HG03159 (cell line): ENCODE results near the gene LDLRAD4.
"Not testable (repeated sequence)": the region's sequence is repeated elsewhere in the genome, so short reads cannot be mapped to it uniquely, and the experiment has no call there.

Experiments used
- ATAC-seq: cut with Tn5 transposase; IDR thresholded peaks from one replicate; pipeline ENCODE4 v1.9.1; 2021; ENCODE audit warnings: mild to moderate bottlenecking, moderate library complexity; ENCODE audit not compliant: unreplicated experiment

The LDLRAD4 gene

DNA sequence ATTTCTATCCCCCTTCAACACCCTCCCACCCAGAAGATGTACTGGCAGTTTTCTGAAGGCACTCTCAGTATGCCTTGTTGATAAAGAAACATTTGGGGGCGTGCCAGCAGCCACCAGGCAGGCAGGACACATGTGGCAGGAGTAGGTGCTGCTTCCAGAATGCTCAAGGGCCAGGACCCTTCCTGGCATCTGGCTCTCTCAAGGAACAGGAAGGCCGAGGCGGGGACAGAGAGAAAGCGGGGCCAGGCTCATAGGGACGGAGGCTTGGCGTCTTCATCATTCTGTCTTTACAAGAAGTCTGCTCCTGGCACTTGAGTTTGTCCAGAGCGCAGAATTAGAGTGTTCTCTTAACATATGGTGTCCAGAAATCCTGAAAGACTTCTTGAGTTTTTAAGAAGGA is 386.2 kb downstream of the LDLRAD4 start:
- no peak for ATAC-seq

DNA sequence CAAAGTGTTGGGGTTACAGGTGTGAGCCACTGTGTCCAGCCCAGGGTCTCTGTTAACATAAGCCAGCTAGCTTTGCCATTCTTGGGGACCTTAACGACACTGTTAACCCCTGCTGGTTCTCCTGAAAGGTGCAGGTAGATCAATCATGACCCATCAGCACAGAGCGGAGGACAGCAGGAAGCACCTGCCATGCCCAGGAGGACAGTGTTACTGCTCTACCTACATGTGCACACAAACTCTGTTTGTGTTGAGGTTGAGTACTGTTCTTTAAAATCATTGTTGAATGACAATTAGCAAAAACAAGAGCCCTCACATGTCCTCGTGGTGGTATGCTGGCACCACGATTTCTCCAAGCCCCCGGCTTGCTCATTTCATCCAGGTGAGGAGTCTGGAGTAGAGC is 386.9 kb downstream of the LDLRAD4 start:
- no peak for ATAC-seq

DNA sequence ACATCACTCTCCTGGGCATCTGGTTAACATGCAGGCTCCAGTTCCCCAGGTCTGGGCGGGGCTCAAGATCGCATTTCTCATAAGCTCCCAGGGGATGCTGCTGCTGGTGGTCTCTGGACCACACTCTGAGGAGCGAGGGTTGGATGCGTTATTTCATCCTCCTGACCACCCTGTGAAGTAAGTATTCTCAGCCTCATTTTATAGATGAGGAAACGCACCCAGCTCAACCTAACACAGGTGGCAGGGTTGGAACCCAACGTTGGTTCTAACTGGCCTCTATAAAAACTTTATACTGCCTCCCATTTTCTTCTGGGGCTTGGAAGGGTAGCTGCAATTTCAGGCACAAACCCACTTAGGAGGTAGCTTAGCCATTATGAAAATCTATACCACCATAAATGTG is 387.3 kb downstream of the LDLRAD4 start:
- no peak for ATAC-seq

DNA sequence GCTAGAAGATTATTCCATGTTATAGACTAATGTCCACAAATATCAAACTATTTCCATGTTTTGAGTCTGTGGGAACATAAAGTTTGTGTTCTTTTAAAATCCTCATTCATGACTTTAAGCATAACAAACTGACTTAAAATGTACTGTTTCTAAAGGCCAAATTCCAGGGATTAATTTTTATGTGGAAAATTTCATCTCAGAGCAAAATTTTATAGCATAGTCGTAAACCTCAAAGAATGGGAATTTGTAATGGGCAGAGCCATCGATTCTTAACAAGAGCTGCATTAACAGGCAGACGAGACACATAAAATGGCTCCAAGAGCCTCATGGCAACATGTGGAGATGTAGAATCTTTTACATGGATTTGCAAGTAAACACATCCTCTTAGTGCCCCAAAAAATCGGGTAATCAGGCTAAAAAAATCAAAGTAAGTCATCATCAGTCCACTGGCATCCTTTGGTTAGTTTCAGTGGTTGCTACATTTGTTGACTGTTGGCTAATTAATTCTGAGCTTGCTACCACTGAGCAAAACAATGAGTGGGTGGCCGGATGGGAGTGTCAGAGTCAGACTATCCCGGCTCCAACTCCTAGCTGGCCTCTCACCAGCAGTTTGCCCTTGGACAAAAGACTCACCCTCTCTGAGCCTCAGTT is 388.2 kb downstream of the LDLRAD4 start:
- no peak for ATAC-seq

DNA sequence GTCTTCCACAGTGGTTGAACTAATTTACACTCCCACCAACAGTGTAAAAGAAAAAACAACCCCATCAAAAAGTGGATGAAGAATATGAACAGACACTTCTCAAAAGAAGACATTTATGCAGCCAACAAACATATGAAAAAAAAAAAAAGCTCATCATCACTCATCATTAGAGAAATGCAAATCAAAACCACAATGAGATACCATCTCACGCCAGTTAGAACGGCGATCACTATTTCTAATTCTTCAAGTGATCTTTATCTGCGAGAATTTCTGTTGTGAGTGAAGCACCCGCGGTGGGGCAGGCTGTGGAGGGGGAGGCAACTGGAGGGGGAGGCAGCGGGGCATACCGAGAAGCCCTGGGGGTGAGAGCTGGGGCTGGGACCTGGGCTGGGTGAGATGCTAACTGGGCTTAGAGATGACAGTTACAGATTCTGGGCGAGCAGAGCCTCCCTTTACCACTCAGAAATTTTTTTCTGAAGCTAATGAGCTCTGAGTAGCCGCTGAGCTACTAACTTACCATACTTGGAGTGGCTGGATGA is 389.5 kb downstream of the LDLRAD4 start:
- not testable (repeated sequence) for ATAC-seq

DNA sequence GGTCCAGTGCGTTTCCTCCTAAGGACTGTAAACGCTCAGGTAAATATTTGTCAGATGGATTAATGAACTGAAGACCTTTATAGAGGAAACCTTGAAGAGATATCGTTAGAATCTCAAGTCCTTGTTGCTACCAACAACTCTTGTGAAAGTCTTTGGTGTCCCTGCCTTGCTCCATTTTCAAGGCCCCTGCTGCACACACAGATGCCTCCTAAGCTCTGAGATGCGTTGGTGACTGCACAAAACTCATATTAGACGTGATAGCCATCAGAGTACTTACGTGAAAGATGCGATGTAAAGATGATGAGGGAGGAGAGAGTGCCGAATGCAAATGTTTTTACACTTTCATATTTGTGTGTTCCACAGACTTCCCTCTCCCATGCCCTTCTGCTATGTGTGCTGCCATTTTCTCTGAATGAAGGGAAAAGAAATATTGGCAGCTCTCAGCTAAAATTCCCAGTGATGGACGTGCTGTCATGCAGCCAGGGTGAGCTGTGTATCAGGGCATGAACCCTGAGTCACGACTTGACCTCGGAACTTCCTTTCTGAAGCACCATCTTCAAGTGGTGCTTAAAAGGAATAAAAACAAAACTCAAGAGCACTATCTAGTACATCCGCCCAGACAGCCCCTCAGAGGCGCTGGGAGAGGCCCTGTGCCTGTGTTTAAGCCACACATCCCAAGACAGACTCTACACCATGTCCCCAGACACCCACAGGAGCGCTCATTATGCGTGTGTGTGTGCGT is 390.4 kb downstream of the LDLRAD4 start:
- ATAC-seq: no peak

DNA sequence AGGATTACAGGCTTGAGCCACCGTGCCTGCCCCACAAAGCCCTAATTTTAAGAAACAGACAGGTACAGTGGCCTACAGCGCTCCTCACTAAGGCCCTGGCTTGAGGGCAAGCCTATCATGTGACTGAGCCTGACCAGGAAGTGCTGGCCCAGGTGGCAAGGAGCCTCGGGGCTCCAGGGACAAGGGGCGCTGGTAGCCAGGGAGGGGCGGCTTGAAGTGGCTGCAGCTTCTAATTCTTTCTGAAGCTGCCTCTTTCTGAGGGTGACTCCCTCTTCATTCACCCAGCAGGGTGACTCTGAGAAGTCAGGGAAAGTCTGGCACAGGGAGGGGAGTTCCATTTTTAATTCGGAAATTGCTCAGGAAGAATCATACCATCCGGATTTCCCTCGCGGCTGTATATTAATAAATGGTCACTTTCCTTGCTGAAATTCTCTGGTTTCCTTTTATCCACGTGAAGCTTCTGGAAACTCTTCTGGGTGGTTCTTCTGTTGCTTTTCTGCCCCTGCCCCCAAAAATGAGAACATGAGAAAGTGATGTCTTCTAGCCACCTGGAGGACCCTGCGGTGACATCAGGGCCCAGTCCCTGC is 392.1 kb downstream of the LDLRAD4 start:
- no peak for ATAC-seq

DNA sequence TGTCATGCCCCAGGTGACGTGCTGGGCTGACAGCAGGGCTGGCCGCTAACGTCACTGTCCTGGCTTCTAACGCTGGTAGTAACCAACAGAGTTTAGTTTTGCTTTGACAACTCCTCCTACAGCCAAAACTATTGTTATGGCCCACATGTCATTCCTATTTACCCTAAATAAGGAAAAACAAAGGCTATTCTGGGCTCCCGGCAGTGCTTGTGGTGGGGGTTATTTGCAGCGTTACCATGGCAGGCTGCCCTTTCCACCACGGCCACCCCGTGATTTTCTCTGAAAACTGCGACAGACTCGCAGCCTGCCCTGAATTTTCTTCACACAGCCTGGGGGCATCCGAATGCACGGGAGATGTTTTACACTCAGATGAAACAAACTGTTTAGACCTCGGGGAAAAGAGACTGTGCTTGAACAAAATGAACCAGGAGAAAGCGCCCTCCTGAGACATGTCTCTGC is 392.6 kb downstream of the LDLRAD4 start:
- peak; percentile 35 for ATAC-seq

DNA sequence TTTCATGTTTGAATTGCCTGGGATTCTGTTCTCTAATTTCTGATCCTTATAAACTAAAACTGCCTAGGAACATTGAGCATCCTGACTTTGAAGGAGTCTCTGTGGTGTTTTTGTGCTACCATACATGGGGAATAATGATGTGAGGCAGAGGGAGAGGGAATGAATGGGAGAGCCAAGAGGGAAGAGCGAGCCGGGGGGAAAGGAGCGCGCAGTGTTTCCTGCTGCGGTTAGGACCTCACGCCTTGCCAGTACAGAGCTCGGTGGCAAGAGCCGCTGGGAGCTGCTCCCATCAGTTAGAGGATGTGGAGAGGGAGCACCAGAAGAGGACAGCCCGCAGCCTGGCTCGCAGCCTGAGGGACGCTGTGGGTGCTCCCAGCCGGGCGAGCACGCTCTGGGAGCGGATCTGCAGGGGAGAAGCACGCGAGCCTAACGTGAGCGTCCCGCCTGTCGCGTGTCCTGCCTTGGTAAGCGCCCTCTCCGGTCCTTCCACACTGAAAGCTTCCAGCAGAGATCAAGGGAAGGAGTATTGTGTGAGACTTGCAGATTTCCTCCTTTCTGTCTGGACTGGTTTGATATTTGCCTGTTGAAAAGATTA is 393.1 kb downstream of the LDLRAD4 start:
- ATAC-seq: no peak

DNA sequence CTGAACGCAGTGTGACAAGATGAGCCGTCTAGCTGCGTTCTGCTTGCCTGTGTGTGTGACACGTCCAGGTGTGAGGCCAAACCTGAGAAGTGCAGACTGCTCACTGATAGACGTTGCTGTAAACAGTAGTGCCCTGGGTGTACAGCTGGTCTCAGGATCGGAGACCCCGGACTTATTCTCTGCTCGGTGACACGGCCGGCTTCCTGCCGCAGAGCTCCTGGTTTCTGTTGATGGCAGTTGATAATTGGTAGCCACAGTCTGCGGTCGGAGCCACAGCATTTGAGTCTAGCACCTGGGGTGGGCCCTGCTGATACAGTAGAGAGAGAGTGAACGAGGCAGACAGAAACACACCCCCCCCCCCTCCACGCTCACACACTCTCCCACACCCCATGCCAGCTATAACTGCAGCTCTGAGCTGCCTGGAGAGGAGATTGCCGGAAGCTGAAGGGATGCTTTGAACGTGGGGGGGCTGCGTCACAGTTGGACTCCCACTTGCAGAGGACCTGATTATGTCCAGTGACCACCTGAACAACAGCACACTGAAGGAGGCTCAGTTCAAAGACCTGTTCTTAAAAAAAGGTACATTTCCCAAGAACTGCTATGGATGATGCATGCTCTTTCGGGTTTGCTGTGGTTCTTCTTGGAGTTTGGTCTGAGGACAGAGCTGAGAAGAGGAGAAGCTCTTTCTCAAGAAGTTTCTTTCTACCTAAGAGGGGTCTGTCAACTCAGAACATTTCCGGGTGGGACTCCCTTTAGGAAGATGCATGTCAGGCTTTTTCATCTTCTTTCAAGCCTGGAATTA is 393.8 kb downstream of the LDLRAD4 start:
- ATAC-seq: peak; percentile 57

DNA sequence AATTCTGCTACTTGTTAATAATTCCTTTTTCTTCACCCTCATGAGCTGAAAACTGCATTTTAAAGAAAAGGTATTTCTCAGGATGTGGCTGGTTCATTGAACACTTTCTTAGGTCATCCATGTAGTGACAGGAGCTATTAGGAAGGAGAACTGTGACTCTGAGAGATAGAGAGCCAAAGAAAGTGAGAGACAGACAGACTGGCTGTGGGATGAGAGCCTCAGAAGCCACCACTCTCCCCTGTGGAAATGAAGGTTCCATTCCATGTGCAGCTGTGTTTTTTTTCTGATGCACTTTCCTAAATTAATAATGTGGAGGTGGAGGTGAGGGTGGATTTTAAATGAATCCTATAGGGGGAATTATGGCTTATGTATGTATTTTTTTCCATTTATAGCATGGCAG is 394.5 kb downstream of the LDLRAD4 start:
- ATAC-seq: no peak

DNA sequence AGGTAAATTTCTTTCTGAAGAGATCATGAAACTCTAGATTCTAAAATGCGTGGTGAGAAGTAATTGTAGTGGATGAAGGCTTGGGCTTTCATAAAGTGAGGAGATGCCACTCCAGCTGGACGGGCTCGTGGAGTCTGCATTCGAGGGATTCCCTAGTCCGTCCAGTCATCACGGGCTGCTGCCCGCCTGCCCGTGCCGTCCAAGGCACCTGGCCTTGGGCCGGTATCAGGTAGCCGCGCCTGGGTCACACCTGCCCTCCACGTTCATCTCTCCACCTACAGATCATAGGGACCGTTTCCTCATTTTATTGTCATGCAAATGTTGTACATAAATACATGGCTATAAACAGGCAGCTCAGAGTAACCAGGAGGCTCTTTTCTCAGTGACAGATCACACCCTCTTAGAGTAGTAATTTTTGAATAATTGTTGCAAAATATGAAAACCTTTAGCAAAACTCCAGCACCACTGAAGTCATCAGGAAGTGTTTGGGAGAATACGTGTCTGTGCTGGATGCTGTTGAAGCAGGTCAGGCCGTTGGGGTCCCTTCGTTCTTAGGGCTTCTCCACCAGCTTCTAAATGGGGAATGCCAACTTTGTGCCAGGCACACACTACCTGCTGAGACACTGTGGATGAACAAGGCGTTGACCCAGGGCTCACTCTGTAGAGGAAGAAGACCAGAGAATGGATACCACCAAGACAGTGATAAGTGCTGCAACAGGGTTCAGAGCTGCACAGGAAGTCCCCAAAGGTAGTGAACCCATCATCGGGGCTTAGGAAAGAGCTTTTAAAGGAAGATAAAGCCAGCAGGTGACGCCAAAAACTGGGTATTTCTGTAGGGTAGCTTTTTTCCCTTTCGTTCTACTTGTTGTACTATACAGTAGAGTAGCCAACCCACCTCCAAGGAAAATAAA is 395.3 kb downstream of the LDLRAD4 start:
- no peak for ATAC-seq

DNA sequence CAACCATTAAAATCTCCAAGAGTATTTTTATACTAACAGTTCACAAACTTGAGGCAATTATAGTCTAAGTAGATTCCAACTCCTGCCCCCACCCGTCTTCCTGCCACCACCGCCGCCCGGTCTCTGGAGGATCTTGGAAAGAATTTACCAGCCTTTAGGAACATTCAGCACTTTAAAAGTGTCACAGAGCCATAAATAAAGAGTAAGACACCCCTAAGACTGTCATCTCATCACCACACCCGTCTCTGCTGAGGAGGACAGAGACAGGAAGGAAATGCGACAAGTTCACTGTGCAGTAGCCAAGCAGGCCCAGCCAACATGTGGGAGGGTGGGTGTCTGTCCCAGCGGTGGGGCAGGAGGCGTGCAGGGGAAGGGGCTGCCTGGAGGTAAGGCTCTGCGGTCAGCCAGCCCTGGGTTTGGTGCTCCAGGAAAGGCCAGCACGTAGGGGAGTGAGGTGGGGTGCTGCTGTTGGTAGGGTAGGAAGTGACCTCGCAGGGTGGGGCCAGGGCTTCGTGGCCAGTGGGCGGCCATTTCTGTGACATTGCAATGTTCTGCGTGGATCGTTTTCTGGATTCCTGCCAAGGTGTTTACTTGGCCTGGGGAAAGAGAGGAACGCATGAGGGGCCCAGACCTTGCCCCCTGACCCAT is 396.2 kb downstream of the LDLRAD4 start:
- ATAC-seq: no peak

DNA sequence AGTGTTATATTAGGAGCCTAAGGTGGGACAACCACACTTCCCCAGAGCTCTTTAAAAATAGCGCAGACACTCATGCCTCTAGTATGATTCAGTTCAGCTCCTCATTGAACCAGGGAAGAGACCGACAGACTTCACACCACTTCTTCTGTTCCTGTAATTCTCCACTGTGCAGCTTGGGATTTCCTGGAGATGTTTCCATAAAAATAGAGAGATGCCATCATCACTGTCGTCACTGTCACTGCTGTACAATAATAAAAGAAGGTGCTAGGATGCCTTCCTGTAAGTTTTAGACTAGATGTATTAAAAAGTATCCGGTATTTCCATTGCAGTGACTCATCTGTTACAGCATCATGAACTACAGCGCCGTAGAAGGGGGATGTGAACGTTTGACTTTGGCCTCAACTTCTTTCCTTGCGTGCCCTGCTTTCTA is 396.9 kb downstream of the LDLRAD4 start:
- ATAC-seq: no peak

DNA sequence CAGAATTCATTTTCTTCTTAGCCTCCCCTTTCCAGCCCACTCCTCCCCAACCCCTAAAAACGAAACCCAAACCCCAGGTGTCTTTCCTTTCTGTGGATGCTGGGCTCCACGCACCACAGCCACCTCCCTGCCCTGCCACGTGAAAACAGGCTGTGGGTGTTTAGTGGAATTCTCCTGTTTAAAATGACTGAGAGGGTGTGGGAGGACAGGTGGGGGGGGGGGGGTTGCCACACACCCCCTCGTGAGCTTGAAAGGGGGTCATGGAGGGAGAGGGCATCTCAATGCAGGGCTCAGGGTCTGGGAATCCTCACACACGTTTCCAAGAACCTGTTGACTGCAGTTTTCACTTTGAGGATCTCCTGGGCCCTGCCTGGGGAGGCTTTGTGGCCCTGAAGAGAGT is 397.5 kb downstream of the LDLRAD4 start:
- no peak for ATAC-seq

DNA sequence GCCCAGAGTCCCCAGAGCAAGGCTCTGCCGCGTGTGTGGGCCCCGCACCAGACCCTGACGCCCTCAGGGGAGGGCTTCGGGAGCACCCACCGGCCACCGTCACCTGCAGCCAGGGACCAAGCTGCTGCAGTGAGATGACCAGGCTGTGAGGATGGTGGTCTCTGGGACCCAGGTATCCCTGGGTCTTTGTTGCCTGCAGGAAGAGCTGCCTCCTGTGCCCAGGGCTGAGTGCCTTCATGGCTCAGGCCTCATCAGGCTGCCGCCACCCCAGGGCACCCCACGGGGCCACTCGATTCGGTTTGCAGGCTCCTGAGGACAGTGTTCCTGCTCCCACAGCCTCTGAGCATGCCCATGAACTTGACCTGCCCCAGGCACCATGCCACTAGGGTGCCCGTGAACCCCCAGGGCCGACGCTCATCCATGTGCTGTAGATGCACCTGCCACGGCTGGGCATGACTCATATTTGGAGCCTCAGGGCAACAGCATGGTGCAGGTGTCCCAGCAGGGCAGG is 398.0 kb downstream of the LDLRAD4 start:
- no peak for ATAC-seq

DNA sequence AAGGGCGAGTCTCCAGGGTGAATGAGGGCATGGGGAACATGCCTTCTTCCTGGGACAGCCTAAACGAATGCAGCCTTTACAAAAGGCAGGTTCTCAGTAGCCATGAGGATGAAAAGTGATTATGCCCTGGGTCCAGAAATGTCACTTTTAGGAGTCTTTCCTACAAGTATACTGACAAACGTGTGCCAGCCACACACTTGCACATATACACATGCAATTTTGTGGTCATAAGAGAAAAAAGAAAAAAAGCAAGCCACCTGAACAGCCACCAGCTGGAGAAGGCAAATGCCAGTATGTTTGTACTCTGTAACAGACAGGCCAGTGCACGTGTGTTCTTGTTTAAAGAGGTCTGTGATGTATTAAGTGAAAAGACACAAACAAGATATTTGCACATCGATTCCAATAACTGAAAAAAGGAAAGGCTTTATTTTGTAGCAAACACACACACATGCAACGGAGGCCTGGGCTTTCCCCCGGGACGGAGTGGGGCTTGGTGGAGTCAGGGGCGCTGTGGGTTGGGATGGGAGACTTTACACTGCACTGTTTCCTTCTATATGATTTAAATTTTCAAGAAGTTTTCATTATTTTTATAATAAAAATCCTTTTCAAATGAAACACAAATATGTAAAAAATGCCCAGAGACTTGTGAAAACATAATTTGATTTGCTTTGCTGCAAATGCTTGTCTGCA is 399.4 kb downstream of the LDLRAD4 start:
- no peak for ATAC-seq

DNA sequence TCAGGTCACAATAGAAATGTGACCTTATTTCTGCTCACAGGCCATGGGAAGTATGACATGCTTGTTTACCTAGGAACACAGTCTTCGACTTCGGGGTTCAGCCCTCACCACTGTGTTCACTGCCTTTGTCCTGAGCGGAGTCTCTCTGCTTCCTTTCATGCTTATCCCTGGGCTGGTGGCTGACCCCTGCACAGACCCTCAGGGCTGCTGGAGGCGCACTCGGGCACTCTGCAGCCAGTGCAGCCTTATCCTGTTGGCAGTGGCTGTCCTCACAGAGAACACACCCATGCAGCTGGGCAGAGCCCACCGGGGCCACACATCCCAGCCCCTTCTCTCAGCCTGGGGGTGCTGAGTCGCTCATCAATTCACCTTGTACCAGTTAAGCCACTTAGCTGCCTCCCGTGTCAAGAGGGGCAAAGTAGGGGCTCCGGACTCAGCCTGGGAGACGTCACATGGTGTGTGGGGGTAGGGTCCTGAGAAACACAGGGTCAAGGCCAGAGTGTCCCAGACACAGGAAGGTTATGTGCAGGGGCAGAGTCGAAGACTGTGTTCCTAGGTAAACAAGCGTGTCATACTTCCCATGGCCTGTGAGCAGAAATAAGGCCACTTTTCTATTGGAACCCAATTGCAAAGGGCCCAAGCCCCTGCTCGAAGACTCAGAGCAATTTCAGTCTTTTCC is 400.3 kb downstream of the LDLRAD4 start:
- no peak for ATAC-seq
